ENCODE results near the gene TMEM270.
"Not testable (repeated sequence)": the region's sequence is repeated elsewhere in the genome, so short reads cannot be mapped to it uniquely, and the experiment has no call there.

TMEM270 gene

DNA sequence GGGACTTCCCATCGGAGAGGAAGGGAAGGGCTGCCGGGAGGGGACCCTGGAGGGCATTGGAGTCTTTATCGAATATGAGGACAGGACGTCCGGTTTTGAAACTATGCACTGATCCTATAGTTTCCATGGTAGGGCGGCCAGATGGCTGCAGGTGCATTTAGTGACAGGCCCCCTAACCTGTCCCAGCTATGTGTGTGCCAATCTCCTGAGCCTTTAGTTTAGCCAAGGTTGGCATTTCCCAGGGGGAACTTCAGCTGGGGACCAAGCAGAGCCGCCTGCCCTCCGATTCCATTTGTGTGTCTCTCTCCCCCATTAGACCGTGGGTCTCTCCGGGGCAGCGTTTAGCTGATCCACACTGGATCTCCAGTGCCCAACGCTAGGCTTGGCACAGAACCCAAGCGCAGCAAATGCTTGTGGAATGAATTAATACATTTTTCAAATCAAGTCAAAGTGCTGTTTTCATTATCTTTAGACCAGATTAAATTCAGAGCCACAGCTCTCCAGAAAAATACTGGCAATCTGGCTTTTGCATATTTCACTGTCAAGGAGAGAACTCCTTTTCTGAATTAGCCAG is 19.9 kb downstream of the TMEM270 start:
- no peak for DNase-seq (ENCODE audit: extremely low spot score)
- TF ChIP-seq SP1 (IDR thresholded peaks at IDR 0.05): no peak
- TF ChIP-seq ZNF384 (IDR thresholded peaks at IDR 0.05): no peak
- TF ChIP-seq ARNT (IDR thresholded peaks at IDR 0.05): no peak
- TF ChIP-seq FOXM1 (IDR thresholded peaks at IDR 0.05; ENCODE audit: borderline replicate concordance): no peak
- ChIA-PET POLR2A (no interaction called here), CTCF (interaction anchor here (0.9 kb wide), 1 partner anchor 11 kb away, joined by 7 read pairs; no protein-coding TSS in a partner anchor)

DNA sequence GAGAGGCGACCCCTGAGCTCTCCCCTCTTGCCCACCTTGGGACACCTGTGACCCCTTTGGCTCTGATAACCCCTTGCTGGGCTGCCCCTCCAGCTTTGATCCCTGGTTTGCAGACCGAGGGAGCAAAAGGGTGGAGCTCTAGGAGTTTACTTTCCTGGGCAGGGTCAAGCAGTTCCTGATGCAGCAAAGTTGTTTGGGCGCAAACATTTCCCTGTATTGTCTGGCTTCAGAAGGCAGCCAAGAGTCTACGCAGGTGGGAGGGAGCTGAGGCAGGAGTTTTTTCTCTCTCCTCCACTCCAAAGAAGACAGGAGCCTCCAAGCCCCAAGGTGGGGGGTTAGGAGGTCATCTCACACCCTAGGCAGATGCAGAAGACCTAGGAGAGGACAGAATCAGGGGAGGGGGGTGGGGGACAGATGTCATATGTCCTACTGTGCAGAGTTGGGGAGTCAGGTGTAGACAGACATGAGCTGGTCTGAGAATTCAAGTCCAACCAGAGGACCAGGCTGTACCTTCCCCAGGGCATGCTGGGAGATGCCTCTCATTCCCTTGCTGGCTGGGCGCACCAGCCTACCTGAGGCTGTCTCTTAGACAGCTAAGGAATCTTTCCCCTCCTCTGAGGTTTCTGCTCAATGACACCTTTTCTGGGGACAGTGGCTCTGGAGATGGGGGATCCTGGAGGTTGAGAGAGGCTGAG is 20.5 kb downstream of the TMEM270 start:
- ChIA-PET POLR2A (no interaction called here), CTCF (interaction anchor here (0.9 kb wide), 1 partner anchor 10 kb away, joined by 7 read pairs; no protein-coding TSS in a partner anchor)

DNA sequence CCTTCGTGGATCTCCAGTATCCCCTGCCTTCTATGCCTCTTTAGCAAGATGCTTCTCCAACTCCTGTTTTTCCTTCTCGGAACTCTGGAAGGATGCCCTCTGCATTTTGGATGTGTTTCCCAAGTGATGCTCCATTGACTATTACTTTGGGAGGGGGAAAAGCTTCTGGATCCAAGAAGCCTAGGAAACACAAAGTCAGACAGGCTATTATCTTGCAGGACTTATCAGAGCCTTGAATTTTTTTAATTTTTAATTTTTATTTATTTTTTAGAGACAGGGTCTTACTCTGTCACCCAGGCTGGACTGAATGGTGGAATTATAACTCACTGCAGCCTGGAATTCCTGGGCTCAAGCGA is 21.1 kb downstream of the TMEM270 start:
- no peak for DNase-seq (ENCODE audit: extremely low spot score)
- TF ChIP-seq FOXK2 (IDR thresholded peaks at IDR 0.05): no peak
- TF ChIP-seq FOXM1 (IDR thresholded peaks at IDR 0.05; ENCODE audit: borderline replicate concordance): no peak
- no peak for TF ChIP-seq ZNF384 (IDR thresholded peaks at IDR 0.05)
- no peak for TF ChIP-seq SUZ12 (IDR thresholded peaks at IDR 0.05)
- no peak for TF ChIP-seq ELF4 (IDR thresholded peaks at IDR 0.05)
- TF ChIP-seq, protein P1, sequence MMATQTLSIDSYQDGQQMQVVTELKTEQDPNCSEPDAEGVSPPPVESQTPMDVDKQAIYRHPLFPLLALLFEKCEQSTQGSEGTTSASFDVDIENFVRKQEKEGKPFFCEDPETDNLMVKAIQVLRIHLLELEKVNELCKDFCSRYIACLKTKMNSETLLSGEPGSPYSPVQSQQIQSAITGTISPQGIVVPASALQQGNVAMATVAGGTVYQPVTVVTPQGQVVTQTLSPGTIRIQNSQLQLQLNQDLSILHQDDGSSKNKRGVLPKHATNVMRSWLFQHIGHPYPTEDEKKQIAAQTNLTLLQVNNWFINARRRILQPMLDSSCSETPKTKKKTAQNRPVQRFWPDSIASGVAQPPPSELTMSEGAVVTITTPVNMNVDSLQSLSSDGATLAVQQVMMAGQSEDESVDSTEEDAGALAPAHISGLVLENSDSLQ (IDR thresholded peaks at IDR 0.05): no peak
- TF ChIP-seq ARNT (IDR thresholded peaks at IDR 0.05): no peak
- no peak for TF ChIP-seq LEF1 (IDR thresholded peaks at IDR 0.05; ENCODE audit: borderline replicate concordance)
- no peak for TF ChIP-seq CTBP1 (IDR thresholded peaks at IDR 0.05; ENCODE audit: borderline replicate concordance)
- TF ChIP-seq HDGF (IDR thresholded peaks at IDR 0.05; ENCODE audit: borderline replicate concordance): no peak
- no peak for TF ChIP-seq NFRKB (IDR thresholded peaks at IDR 0.05)
- TF ChIP-seq BHLHE40 (IDR thresholded peaks at IDR 0.05; ENCODE audit: borderline replicate concordance): no peak
- no peak for TF ChIP-seq L3MBTL2 (conservative IDR thresholded peaks at IDR 0.05)
- TF ChIP-seq SP1 (IDR thresholded peaks at IDR 0.05): no peak
- TF ChIP-seq FOXA1 (IDR thresholded peaks at IDR 0.05): no peak
- no peak for TF ChIP-seq TARDBP (IDR thresholded peaks at IDR 0.05)
- POLR2A ChIA-PET: no interaction called here
- CTCF ChIA-PET: no interaction called here

More for the DNA sequence above, 20.5 kb downstream of the TMEM270 start:
- no peak for TF ChIP-seq FOXK2 (IDR thresholded peaks at IDR 0.05)
- TF ChIP-seq L3MBTL2 (conservative IDR thresholded peaks at IDR 0.05): no peak
- TF ChIP-seq SP1 (IDR thresholded peaks at IDR 0.05): no peak
- TF ChIP-seq NFRKB (IDR thresholded peaks at IDR 0.05): no peak
- TF ChIP-seq, protein P1 (IDR thresholded peaks at IDR 0.05): no peak
- no peak for TF ChIP-seq FOXM1 (IDR thresholded peaks at IDR 0.05; ENCODE audit: borderline replicate concordance)
- TF ChIP-seq ZNF384 (IDR thresholded peaks at IDR 0.05): no peak
- TF ChIP-seq LEF1 (IDR thresholded peaks at IDR 0.05; ENCODE audit: borderline replicate concordance): no peak
- TF ChIP-seq SUZ12 (IDR thresholded peaks at IDR 0.05): no peak
- no peak for TF ChIP-seq ARNT (IDR thresholded peaks at IDR 0.05)
- no peak for DNase-seq (ENCODE audit: extremely low spot score)

DNA sequence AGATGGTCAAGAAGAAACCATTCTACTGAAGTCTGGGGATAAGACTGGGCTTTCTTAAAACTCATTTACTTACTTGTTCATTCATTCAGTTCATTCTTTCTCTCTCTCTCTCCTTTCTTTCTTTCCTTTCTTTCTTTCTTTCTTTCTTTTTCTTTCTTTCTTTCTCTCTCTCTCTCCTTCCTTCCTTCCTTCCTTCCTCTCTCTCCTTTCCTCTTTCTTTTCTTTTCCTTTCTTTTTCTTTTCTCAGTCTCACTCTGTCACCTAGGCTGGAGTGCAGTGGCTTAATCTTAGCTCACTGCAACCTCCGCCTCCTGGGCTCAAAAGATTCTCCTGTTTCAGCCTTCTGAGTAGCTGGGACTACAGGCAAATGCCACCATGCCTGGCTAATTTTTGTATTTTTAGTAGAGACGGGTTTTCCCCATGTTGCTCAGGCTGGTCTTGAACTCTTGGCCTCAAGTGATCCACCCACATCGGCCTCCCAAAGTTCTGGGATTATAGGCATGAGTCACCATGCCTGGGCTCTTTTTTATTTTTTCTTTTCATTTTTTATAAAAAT is 24.0 kb downstream of the TMEM270 start:
- DNase-seq (ENCODE audit: extremely low spot score); POLR2A ChIA-PET: not testable (repeated sequence)

DNA sequence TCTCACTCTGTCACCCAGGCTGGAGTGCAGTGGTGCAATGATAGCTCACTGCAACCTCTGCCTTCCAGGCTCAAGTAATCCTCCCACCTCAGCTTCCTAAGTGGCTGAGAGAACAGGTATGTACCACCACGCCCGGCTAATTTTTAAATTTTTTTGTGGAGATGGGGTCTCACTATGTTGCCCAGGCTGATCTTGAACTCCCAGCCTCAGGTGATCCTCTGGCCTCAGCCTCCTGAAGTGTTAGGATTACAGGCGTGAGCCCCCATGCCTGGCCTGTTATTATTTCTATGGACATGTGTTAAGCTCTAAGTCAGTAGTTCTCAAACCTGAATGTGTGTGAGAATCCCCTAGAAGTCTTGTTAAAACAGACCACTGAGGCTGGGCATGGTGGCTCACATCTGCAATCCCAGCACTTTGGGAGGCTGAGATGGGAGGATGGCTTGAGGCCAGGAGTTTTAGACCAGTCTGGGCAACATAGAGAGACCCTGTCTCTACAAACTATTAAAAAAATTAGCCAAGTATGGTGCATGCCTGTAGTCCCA is 24.5 kb downstream of the TMEM270 start:
- no peak for TF ChIP-seq SUZ12 (IDR thresholded peaks at IDR 0.05)
- TF ChIP-seq ARNT (IDR thresholded peaks at IDR 0.05): no peak
- TF ChIP-seq ZNF384 (IDR thresholded peaks at IDR 0.05): no peak
- TF ChIP-seq, protein P1 (IDR thresholded peaks at IDR 0.05): no peak
- no peak for TF ChIP-seq L3MBTL2 (conservative IDR thresholded peaks at IDR 0.05)
- no peak for TF ChIP-seq BHLHE40 (IDR thresholded peaks at IDR 0.05; ENCODE audit: borderline replicate concordance)
- TF ChIP-seq SP1 (IDR thresholded peaks at IDR 0.05): no peak
- no peak for TF ChIP-seq LEF1 (IDR thresholded peaks at IDR 0.05; ENCODE audit: borderline replicate concordance)
- TF ChIP-seq TARDBP (IDR thresholded peaks at IDR 0.05): no peak
- TF ChIP-seq FOXK2 (IDR thresholded peaks at IDR 0.05): no peak
- TF ChIP-seq FOXA1 (IDR thresholded peaks at IDR 0.05): no peak
- no peak for TF ChIP-seq ELF4 (IDR thresholded peaks at IDR 0.05)
- no peak for TF ChIP-seq CTBP1 (IDR thresholded peaks at IDR 0.05; ENCODE audit: borderline replicate concordance)
- no peak for TF ChIP-seq HDGF (IDR thresholded peaks at IDR 0.05; ENCODE audit: borderline replicate concordance)
- TF ChIP-seq FOXM1 (IDR thresholded peaks at IDR 0.05; ENCODE audit: borderline replicate concordance): no peak
- TF ChIP-seq NFRKB (IDR thresholded peaks at IDR 0.05): no peak
- ChIA-PET CTCF (no interaction called here), POLR2A (no interaction called here)
- no peak for DNase-seq (ENCODE audit: extremely low spot score)

More for the DNA sequence above, 24.0 kb downstream of the TMEM270 start:
- CTCF ChIA-PET: not testable (repeated sequence)

All from HEK293T (cell line).